ENCODE results near the gene TENT5C.

DNA sequence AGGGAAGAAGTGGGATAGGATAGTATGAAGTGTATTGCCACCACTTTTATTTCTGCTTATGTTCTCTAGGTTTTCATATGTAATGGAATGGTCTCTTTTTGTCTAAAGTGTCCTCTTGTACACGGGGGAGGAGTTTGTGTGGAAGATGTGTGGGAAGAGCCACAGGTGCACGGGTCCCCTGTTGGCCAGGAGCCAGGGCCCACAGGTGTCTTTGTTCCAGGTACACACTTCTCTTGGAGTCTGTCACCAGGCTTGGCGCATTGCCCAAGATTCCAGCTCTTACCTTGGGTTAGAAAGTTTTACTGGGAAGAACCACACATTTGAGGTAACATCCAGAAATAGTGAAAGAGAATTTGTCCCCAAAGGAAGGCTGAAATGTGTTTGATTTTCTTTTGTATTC is 10.5 kb downstream of the TENT5C start:
- TF ChIP-seq, protein P1, sequence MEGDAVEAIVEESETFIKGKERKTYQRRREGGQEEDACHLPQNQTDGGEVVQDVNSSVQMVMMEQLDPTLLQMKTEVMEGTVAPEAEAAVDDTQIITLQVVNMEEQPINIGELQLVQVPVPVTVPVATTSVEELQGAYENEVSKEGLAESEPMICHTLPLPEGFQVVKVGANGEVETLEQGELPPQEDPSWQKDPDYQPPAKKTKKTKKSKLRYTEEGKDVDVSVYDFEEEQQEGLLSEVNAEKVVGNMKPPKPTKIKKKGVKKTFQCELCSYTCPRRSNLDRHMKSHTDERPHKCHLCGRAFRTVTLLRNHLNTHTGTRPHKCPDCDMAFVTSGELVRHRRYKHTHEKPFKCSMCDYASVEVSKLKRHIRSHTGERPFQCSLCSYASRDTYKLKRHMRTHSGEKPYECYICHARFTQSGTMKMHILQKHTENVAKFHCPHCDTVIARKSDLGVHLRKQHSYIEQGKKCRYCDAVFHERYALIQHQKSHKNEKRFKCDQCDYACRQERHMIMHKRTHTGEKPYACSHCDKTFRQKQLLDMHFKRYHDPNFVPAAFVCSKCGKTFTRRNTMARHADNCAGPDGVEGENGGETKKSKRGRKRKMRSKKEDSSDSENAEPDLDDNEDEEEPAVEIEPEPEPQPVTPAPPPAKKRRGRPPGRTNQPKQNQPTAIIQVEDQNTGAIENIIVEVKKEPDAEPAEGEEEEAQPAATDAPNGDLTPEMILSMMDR (IDR thresholded peaks at IDR 0.05; ENCODE audit: low read depth, low read length, poor library complexity, severe bottlenecking): no peak
- no peak for TF ChIP-seq EZH2phosphoT487 (IDR thresholded peaks at IDR 0.05; ENCODE audit: borderline replicate concordance, low read length)

Data from DOHH2 (cell line).